Endometrial microvascular endothelial cells (primary cell): Measurements from ENCODE around the gene EFHC2. TPM values are rescaled to one million over a fixed set of nuclear protein-coding genes. Genes with fewer than 3 reads are reported as not detected.

Experiments used
- in situ Hi-C: cut with HindIII; loops from 2 replicates; pipeline ENCODE4 v1.10.0; 2017; ENCODE audit warnings: low sequenced_read_pairs, low pct_unique_long_range_greater_than_20kb; ENCODE audit errors: inconsistent ontology term
- total RNA-seq: library from RNA; depleted of rRNA; stranded (reverse); fragments of >200 nt; gene quantifications from one replicate; pipeline ENCODE4 v1.2.3, GENCODE V29; 2015; ENCODE audit errors: inconsistent ontology term

Gene EFHC2
- not detected for total RNA-seq

DNA sequence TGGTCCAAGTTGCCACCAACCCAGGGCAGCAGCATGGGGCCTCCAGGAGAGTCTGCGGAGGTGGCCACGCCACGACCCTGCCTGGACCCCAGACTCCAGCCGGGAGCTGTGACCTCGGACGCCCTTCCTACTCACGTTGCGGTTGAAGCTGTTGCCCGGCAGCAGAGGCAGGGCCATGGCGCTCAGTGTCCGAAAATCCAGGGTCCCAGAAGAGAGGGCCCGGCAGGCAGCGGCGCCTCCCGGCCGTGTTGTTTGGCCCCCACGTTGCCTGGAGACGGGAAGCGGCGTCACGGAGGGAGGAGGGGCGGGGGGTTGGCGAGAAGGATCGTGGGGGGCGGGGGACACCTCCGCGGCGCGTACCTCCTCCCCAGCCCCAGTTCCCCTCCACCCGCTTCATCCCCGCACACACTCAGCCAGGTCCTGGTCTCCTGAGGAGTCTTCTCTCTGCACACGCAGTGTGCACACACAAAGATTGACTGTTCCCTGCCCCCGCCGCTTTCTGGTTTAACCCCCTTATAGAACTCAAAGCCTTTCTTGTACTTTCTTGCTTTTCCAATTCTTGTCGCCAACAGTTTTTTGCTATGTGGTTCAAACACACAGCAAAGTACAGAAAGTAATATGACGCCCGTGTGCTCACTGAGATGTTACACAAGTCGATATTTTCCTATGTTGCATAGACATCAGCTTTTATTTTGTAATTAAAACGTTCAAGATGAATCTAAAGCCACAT lies at the start of gene EFHC2:
Gene EFHC2 (minus strand): TSS at position 261 of the 730 bp plus-strand sequence. CDS start 84 bp downstream, at position 177.
- in situ Hi-C loops: no loop called here

DNA sequence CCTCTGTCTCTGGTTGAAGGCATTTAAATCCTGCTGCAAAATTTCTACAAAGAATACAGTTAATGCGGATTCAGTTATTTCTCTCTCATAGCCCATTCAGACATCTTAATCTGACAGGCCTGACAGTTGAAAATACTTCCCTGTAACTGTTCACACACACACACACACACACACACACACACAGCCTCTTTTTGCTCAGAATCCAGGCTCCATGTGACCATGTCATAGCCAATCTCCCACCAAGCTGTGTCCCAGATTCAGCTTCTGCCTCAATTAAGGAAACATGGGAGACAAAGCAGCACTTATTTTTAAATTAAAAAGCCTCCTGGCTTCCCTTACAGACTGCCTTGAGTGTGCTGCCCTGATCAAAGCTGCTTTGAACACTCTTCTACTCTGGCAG lies 49.3 kb upstream of the EFHC2 start:
- in situ Hi-C loops: no loop called here

GRCh38 chrX:44384688-44385338 lies 41.3 kb upstream of the EFHC2 start:
- in situ Hi-C loops: no loop called here

DNA sequence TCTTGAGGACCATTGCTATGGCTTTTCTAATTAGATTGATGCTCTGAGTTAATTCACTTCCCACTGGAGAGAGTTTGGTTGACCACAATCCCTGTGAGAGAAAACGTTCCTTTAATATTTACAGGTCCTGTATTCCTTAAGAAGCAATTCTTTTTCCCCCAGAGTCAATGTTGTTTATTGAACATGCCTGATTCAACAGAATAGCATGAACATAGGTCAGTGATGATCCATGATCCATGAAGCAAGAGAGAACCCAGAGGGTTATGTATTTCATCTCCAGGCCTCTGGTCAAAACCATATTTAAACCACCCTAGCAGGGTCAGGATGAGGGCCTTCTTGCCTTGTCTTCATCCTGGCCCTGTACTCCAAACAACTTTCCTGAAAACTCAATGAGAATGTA lies 39.4 kb upstream of the EFHC2 start:
- in situ Hi-C loops: no loop called here

DNA sequence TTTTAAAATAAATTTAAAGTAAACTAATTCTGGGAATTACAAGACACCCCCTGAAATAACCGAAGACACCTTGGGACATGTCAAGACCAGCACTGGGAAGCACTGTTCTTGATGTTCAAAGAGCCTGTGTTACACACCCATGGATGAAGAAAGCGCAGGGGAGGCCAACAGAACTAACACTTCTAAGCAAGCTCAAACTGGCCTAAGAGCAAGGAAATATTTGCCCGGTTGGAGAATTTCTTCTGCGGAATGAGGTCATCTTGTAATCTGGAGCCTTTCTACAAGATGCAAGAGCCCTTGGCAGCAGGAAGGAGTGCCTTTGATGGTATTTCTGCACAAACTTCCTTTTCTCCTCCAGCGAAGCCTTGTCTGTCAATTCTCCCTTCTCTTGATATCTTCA lies 9.3 kb upstream of the EFHC2 start:
- in situ Hi-C loops: no loop called here

- in situ Hi-C loops: no loop called here
Measured at GRCh38 chrX:44349561-44349960, 6.1 kb upstream of the EFHC2 start.

- in situ Hi-C loops: no loop called here
Measured at GRCh38 chrX:44344687-44345086, 1.2 kb upstream of the EFHC2 start.

DNA sequence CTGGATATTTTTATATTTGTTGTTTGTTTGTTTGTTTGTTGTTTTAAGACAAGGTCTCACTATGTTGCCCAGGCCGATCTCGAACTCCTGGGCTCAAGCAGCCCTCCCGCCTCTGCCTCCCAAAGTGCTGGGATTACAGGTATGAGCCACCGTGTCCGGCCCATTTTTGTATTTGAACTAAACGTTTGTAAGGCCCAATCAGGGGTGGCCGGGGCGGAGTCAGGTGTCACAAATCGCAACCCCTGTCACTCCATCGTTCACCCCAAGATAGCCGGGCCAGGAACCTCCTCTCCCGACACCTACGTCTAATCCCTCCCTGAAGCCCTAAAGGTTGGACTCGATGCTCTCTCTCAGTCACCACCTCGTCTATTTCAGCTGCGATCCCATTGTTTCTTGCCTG lies 722 bp upstream of the EFHC2 start:
- in situ Hi-C loops: no loop called here

DNA sequence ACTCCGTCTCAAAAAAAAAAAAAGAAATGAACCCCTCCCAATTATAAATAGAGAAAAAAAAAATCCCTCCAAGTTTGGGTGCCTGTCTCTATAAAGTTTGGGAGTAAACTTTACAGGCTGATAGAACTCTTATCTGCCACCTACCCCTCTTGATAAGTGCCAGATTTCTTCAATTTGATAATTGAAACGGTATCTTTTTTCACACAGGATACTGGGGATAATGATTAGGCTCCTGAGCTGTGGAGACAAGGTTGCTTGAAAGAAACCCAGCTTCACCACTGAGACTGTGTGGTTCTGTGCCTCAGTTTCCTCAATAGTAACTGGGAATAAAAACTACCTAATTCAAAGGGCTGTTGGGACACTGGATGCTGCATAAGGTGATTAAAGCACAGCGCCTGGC lies 606 bp downstream of the EFHC2 start:
- in situ Hi-C loops: no loop called here

- in situ Hi-C loops: no loop called here
Measured at GRCh38 chrX:44338361-44338760, 5.1 kb downstream of the EFHC2 start.

DNA sequence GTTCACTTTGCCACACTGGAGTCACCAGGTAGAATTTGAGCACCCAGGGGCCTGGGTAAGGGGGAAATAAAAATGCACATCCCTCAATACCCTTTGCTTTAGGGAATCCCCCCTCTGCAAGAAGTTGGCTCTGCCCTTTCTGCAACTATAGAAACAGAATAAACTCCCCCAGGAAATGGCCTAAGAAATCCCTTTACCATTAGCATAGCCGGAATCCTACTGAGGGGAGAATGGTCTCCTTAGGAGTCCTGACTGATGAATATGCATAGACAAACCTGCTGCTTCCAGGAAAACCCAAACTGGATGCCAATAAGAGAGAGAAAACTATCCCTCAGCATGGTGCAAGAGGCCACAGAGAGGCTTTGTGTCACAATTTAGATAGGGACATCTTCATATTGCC lies 11.0 kb downstream of the EFHC2 start:
- in situ Hi-C loops: no loop called here

- in situ Hi-C loops: no loop called here
Measured at GRCh38 chrX:44330227-44330626, 13.2 kb downstream of the EFHC2 start.

DNA sequence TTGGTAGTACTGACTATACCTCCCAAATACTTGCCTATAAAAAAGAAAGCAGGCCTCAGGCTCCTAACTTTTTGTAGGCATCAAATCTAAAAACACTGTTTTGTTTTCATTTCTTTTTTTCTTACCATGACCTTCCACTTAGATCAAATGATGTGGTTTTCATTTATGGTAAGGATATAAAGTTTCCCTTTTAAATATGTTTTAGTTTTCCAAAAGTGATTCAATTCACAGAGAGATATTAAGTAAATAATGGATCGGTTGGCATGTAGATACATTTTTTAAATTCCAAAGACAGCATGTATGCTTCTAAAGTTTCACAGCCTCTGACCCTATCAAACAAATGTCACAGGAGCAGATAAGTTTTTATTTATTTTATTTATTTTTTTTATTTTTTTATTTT lies 23.9 kb downstream of the EFHC2 start:
- in situ Hi-C loops: no loop called here

DNA sequence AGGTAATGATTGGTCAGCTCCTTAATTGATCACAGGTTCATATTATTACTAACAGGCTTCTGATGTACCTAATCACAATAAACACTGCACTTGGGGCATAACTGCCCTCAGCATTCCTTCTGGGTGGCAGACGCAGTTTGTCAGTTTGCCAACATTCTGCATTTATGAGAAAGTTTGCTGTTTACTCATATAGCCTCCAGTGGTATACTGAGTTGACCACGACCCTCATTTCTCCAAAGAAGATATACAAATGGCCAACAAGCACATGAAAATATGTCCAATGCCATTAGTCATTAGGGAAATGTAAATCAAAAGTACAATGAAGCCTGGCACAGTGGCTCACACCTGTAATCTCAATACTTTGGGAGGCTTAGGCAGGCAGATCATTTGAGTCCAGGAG lies 26.3 kb downstream of the EFHC2 start:
- in situ Hi-C loops: no loop called here

- in situ Hi-C loops: no loop called here
Measured at GRCh38 chrX:44314808-44315207, 28.7 kb downstream of the EFHC2 start.

DNA sequence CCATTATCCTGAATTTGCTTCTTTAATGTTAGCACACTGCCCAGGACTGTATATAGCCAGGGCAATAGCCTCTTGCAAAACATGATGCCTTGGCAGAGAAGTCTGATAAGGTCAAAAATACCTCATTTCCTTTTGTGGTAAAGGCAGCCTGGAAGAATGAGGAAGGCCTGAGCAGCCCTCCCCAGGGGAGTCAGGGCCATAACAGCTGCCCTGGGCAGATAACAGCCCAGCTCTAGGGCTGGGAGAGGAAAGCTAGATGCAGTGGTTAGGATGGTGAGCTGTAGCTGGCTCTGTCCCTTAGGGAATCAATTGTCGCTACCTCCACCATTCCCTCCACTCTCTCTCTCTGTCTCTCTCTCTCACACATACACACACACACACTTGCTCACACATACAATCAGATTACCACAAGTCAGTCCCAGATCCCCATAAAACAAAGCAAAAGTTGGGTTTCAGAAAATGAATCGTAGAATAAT lies 29.2 kb downstream of the EFHC2 start:
- in situ Hi-C loops: no loop called here

- in situ Hi-C loops: no loop called here
Measured at GRCh38 chrX:44312421-44312820, 31.1 kb downstream of the EFHC2 start.

GRCh38 chrX:44310227-44310626 lies 33.2 kb downstream of the EFHC2 start:
- in situ Hi-C loops: no loop called here

GRCh38 chrX:44308869-44309268 lies 34.6 kb downstream of the EFHC2 start:
- in situ Hi-C loops: no loop called here

GRCh38 chrX:44306356-44306755 lies 37.1 kb downstream of the EFHC2 start:
- in situ Hi-C loops: no loop called here
